ENCODE data around the gene VWA2. TPM values are rescaled to one million over a fixed set of nuclear protein-coding genes. Genes with fewer than 3 reads are reported as not detected.

The VWA2 gene
- not detected in 2 replicates for total RNA-seq

GRCh38 chr10:114239117-114239993 lies at the start of gene VWA2:
TSS of gene VWA2 (plus strand) at chr10:114239254. CDS start at chr10:114248714, 9,460 bp downstream.
- CTCF ChIA-PET: no interaction called here
- no peak within 1 kb of the TSS for H3K27ac Mint-ChIP-seq
- TF ChIP-seq CTCF (IDR thresholded peaks at IDR 0.05): no peak
- intact Hi-C loops (cut with micrococcal nuclease): loop anchor here (1.0 kb wide), 2 partner anchors 440 to 534 kb away; no protein-coding TSS in a partner anchor
- peaks cover 53% of the 10 kb centered on the region for H3K27me3 Mint-ChIP-seq
- peaks cover 8% of the 10 kb centered on the region for H3K4me1 Mint-ChIP-seq
- no peaks in the 10 kb centered on the region for H3K9me3 Mint-ChIP-seq
- H3K4me3 Mint-ChIP-seq: peak within 1 kb of the TSS; percentile 50
- POLR2A ChIA-PET: no interaction called here
- ATAC-seq (ENCODE audit: low read depth) (peak; percentile 49), DNase-seq (peak; percentile 24)
- no peaks in the 10 kb centered on the region for H3K36me3 Mint-ChIP-seq (ENCODE audit: low read depth)

- Mint-ChIP-seq H3K4me1 (peaks cover 8% of the 10 kb centered on the region), H3K4me3 (no peak overlapping the region), H3K27me3 (peaks cover 3% of the 10 kb centered on the region), H3K9me3 (no peaks in the 10 kb centered on the region), H3K27ac (no peak overlapping the region), H3K36me3 (ENCODE audit: low read depth) (no peaks in the 10 kb centered on the region)
- ChIA-PET CTCF (no interaction called here), POLR2A (no interaction called here)
- no peak for TF ChIP-seq CTCF (IDR thresholded peaks at IDR 0.05)
- ATAC-seq (ENCODE audit: low read depth) (no peak), DNase-seq (no peak)
- intact Hi-C loops (cut with micrococcal nuclease): no loop called here
These were observed 49.4 kb upstream of the VWA2 start for GRCh38 chr10:114189700-114190099.

GRCh38 chr10:114195079-114195478 lies 44.0 kb upstream of the VWA2 start:
- ChIA-PET CTCF (no interaction called here), POLR2A (no interaction called here)
- DNase-seq: no peak
- intact Hi-C loops (cut with micrococcal nuclease): no loop called here
- TF ChIP-seq CTCF (IDR thresholded peaks at IDR 0.05): no peak
- Mint-ChIP-seq H3K27me3 (peaks cover 12% of the 10 kb centered on the region), H3K4me3 (no peak overlapping the region), H3K27ac (no peak overlapping the region), H3K36me3 (ENCODE audit: low read depth) (no peaks in the 10 kb centered on the region), H3K9me3 (no peaks in the 10 kb centered on the region), H3K4me1 (no peaks in the 10 kb centered on the region)
- no peak for ATAC-seq (ENCODE audit: low read depth)

GRCh38 chr10:114199239-114199638 lies 39.8 kb upstream of the VWA2 start:
- ChIA-PET CTCF (no interaction called here), POLR2A (no interaction called here)
- peaks cover 21% of the 10 kb centered on the region for H3K27me3 Mint-ChIP-seq
- no peaks in the 10 kb centered on the region for H3K36me3 Mint-ChIP-seq (ENCODE audit: low read depth)
- no peak for TF ChIP-seq CTCF (IDR thresholded peaks at IDR 0.05)
- ATAC-seq (ENCODE audit: low read depth) (no peak), DNase-seq (no peak)
- H3K27ac Mint-ChIP-seq: no peak overlapping the region
- intact Hi-C loops (cut with micrococcal nuclease): no loop called here
- H3K9me3 Mint-ChIP-seq: no peaks in the 10 kb centered on the region
- no peaks in the 10 kb centered on the region for H3K4me1 Mint-ChIP-seq
- H3K4me3 Mint-ChIP-seq: no peak overlapping the region

- no peak overlapping the region for H3K4me3 Mint-ChIP-seq
- intact Hi-C loops (cut with micrococcal nuclease): no loop called here
- ChIA-PET CTCF (interaction anchor here (0.6 kb wide), 1 partner anchor 23 kb away, joined by 3 read pairs; no protein-coding TSS in a partner anchor), POLR2A (no interaction called here)
- ATAC-seq (ENCODE audit: low read depth) (no peak), DNase-seq (no peak)
- TF ChIP-seq CTCF (IDR thresholded peaks at IDR 0.05): no peak
- no peak overlapping the region for H3K27ac Mint-ChIP-seq
- H3K27me3 Mint-ChIP-seq: peaks cover 22% of the 10 kb centered on the region
- H3K4me1 Mint-ChIP-seq: no peaks in the 10 kb centered on the region
- H3K9me3 Mint-ChIP-seq: no peaks in the 10 kb centered on the region
- H3K36me3 Mint-ChIP-seq (ENCODE audit: low read depth): no peaks in the 10 kb centered on the region
These were observed 36.2 kb upstream of the VWA2 start for GRCh38 chr10:114202812-114203211.

All from activated B cell treated with CpG ODN at 0.5 μM for 24 hours (primary cell).